Psoas muscle (tissue), 8 donors: ENCODE results near the gene SIAH3. TPM values are rescaled to one million over a fixed set of nuclear protein-coding genes. Genes with fewer than 3 reads are reported as not detected.

ENCODE experiments used
- ATAC-seq, 4 donors: fragments of 200-7000 bp; cut with Tn5 transposase; one replicate each; pipeline ENCODE4 v1.9.1; 2020; ENCODE audit warnings: moderate library complexity in 3 of 4, mild to moderate bottlenecking in 2 of 4
- DNase-seq, 2 donors: peaks; one replicate each; pipeline ENCODE4 v3.0.0-alpha.2; 2020
- H3K27ac ChIP-seq: fragments of 200-600 bp; one replicate; pipeline ENCODE4 v1.8.0; 2022
- H3K27me3 ChIP-seq, 3 donors: fragments of 200-600 bp in 1 of 3; one replicate each; pipeline versions ENCODE4 v1.6.1 to v1.8.0; 2013 to 2022; ENCODE audit warnings: low read length in 2 of 3, mild to moderate bottlenecking in 2 of 3, moderate library complexity in 1 of 3; ENCODE audit not compliant: insufficient read depth in 3 of 3
- H3K36me3 ChIP-seq, 2 donors: fragments of 200-600 bp in 1 of 2; one replicate each; pipeline versions ENCODE4 v1.6.1 to v1.8.0; 2013 to 2022; ENCODE audit warnings: low read depth in 1 of 2, mild to moderate bottlenecking in 1 of 2, moderate library complexity in 1 of 2; ENCODE audit not compliant: insufficient read depth in 1 of 2
- H3K4me1 ChIP-seq: fragments of 200-600 bp; one replicate; pipeline ENCODE4 v1.8.0; 2022
- H3K4me3 ChIP-seq: fragments of 200-600 bp; one replicate; pipeline ENCODE4 v1.8.0; 2022; ENCODE audit warnings: mild to moderate bottlenecking
- H3K9me3 ChIP-seq: fragments of 200-600 bp; one replicate; pipeline ENCODE4 v1.8.0; 2022
- WGBS, 3 donors: extraction: QIAGEN DNeasy Blood & Tissue Kit; methylation state at CpG; one replicate each; pipeline versions ENCODE4 v1.1.6 to v1.1.7; 2013; 5-methylcytosine and 5-hydroxymethylcytosine counted together
- intact Hi-C, 2 donors: fragments of 100-400 bp; cut with DNase I; formaldehyde crosslinking; loops; one replicate each; pipeline versions ENCODE4 v1.11.0 to v1.14.2; 2022
- polyA plus RNA-seq, 3 donors: library from polyadenylated mRNA; stranded (reverse); fragments of 200-250 nt; gene quantifications; one replicate each; pipeline ENCODE4 v1.2.3, GENCODE V29; 2013
- total RNA-seq, 4 donors: library from RNA; stranded (reverse); fragmentation: NEBNext Ultra II Directional in 2 of 4; extraction: Animal tissue kit (Norgen Biotek cat#: 25700) in 2 of 4; gene quantifications; one replicate each; pipeline versions ENCODE4 v1.2.1 to v1.2.4, GENCODE V29; 2021 to 2023
- TF ChIP-seq, protein P1 (sequence below): fragments of 200-600 bp; IDR thresholded peaks from one replicate; pipeline ENCODE4 v1.8.0; 2022; ENCODE audit warnings: antibody characterized with exemption
- donor health status: healthy with polysubstance abuse.
- donor health status: DM: no; HTN: no; CAD: no; lungs with moderate emphysema.
- donor health status: Bipolar disorder and iron deficiency.
- donor health status: healthy.
- donor health status: DM: yes; HTN: yes; CAD: no.
- donor health status: DM: no; HTN: no; CAD: no.
- donor health status: DM: no; HTN: no; CAD: no.
- donor health status: DM: yes; HTN: yes; CAD: no.

Gene SIAH3
- total and polyA plus RNA-seq, 7 donors = 0.02 to 0.03 (median 0.02) TPM; not detected in 4

- DNase-seq = no peak
- ATAC-seq = no peak
- Histone ChIP-seq H3K27ac (no peak overlapping the region), H3K27me3 (no peaks in the 10 kb centered on the region), H3K4me3 (no peak overlapping the region), H3K36me3 (no peaks in the 10 kb centered on the region), H3K9me3 (no peaks in the 10 kb centered on the region), H3K4me1 (peaks cover 3% of the 10 kb centered on the region)
- WGBS, 3 donors = 76 to 89% (median 77%) methylated on average over 3 of the region's 3 CpGs
- intact Hi-C loops = no loop called here
- TF ChIP-seq, protein P1, sequence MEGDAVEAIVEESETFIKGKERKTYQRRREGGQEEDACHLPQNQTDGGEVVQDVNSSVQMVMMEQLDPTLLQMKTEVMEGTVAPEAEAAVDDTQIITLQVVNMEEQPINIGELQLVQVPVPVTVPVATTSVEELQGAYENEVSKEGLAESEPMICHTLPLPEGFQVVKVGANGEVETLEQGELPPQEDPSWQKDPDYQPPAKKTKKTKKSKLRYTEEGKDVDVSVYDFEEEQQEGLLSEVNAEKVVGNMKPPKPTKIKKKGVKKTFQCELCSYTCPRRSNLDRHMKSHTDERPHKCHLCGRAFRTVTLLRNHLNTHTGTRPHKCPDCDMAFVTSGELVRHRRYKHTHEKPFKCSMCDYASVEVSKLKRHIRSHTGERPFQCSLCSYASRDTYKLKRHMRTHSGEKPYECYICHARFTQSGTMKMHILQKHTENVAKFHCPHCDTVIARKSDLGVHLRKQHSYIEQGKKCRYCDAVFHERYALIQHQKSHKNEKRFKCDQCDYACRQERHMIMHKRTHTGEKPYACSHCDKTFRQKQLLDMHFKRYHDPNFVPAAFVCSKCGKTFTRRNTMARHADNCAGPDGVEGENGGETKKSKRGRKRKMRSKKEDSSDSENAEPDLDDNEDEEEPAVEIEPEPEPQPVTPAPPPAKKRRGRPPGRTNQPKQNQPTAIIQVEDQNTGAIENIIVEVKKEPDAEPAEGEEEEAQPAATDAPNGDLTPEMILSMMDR = no peak
Observed at GRCh38 chr13:45798851-45799250, 52.7 kb downstream of the SIAH3 start.

GRCh38 chr13:45796426-45797235 lies 54.9 kb downstream of the SIAH3 start:
- Histone ChIP-seq H3K36me3 (no peaks in the 10 kb centered on the region), H3K27ac (no peak overlapping the region), H3K4me3 (no peak overlapping the region), H3K9me3 (no peaks in the 10 kb centered on the region), H3K4me1 (peaks cover 3% of the 10 kb centered on the region), H3K27me3 (no peaks in the 10 kb centered on the region)
- DNase-seq (no peak), ATAC-seq (no peak)
- intact Hi-C loops = no loop called here
- WGBS, 3 donors = 73 to 86% (median 78%) methylated on average over 11 of the region's 11 CpGs
- TF ChIP-seq, protein P1 = no peak

DNA sequence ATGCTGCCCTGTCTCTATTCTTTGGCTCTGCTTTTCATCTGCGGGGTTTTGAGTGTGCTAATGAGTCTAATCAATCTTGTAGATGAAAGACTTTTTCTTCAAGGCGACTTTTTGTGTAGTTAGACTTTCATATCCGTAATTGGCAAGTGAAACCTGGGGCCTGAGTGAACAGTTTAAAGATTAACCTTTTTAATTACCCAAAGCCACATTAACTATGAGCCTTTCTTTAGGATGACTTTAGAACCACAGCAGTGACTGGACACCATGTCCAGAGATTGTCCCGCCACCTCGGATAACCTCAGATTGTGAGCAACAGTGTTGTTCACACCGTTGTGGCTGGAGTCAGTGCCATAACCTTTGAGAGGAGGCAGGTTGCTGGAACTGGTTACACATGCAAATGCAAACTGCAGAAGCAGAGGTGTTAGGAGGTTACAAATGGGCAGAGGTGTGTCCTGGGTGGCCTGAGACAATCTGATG lies 58.7 kb downstream of the SIAH3 start:
- Histone ChIP-seq H3K27me3 (no peaks in the 10 kb centered on the region), H3K36me3 (no peaks in the 10 kb centered on the region), H3K4me3 (no peak overlapping the region), H3K27ac (no peak overlapping the region), H3K9me3 (no peaks in the 10 kb centered on the region), H3K4me1 (no peaks in the 10 kb centered on the region)
- intact Hi-C loops = no loop called here
- WGBS, 3 donors = 73 to 79% (median 75%) methylated on average over 6 of the region's 6 CpGs
- TF ChIP-seq, protein P1 = no peak
- ATAC-seq = no peak
- DNase-seq = no peak

GRCh38 chr13:45788011-45788410 lies 63.5 kb downstream of the SIAH3 start:
- ATAC-seq = no peak
- no peak for DNase-seq
- TF ChIP-seq, protein P1 = no peak
- no peaks in the 10 kb centered on the region for H3K4me1 ChIP-seq
- intact Hi-C loops = no loop called here
- no peaks in the 10 kb centered on the region for H3K36me3 ChIP-seq
- no peaks in the 10 kb centered on the region for H3K9me3 ChIP-seq
- no peaks in the 10 kb centered on the region for H3K27me3 ChIP-seq
- H3K27ac ChIP-seq = no peak overlapping the region
- H3K4me3 ChIP-seq = no peak overlapping the region
- WGBS, 3 donors = 67 to 84% (median 74%) methylated on average over 2 of the region's 2 CpGs
